HUES64 (cell line): ENCODE results near the gene SLC6A3.

Experiments used
- H3K27ac ChIP-seq: 2 replicates; pipeline ENCODE4 v1.7.0; 2013; ENCODE audit warnings: low read depth, low read length, inconsistent platforms
- H3K27me3 ChIP-seq: 2 replicates; pipeline ENCODE4 v1.6.1; 2013; ENCODE audit warnings: mild to moderate bottlenecking, low read length; ENCODE audit not compliant: insufficient read depth
- H3K36me3 ChIP-seq: 2 replicates; pipeline ENCODE4 v1.6.1; 2013; ENCODE audit warnings: mild to moderate bottlenecking, low read length; ENCODE audit not compliant: insufficient read depth
- H3K4me1 ChIP-seq: 2 replicates; pipeline ENCODE4 v1.6.1; 2013; ENCODE audit warnings: mild to moderate bottlenecking, low read length, moderate library complexity; ENCODE audit not compliant: insufficient read depth
- H3K4me3 ChIP-seq: 2 replicates; pipeline ENCODE4 v1.5.1; 2013; ENCODE audit warnings: mild to moderate bottlenecking, low read length, moderate library complexity
- H3K9ac ChIP-seq: 2 replicates; pipeline ENCODE4 v1.6.1; 2013; ENCODE audit warnings: mild to moderate bottlenecking, low read depth, low read length
- H3K9me3 ChIP-seq: 2 replicates; pipeline ENCODE4 v1.6.1; 2013; ENCODE audit warnings: low read depth, low read length; ENCODE audit not compliant: insufficient read depth
- WGBS: fragments of 150-250, 120-280 bp; methylation state at CpG from one replicate; pipeline ENCODE4 v1.1.7; 2013; ENCODE audit warnings: missing lambda C conversion rate; 5-methylcytosine and 5-hydroxymethylcytosine counted together

Gene SLC6A3

DNA sequence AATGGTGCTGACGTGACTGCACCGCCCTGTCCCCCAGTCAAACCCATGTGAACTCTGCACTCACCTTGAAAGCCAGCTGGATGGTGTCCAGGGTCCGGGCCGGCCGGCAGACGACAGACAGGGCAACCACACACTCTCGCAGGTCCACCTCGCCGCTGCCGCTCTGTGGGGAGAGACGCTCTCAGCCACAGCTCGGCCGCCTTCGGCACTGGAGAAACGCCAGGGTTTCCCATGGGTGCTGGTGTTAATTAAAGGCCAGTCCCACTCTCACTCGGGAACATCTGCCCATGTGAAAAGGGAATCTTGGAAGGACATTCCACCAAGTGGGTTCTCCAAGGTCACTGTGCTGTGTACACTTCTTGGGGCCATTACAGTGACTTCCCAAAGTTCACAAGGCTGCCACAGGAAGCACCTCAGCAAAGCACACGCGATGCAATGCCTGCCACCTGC is 25.5 kb upstream of the SLC6A3 start:
- H3K36me3 ChIP-seq, result peaks cover 91% of the 10 kb centered on the region
- no peak overlapping the region for H3K9ac ChIP-seq
- H3K27ac ChIP-seq, result no peak overlapping the region
- no peaks in the 10 kb centered on the region for H3K27me3 ChIP-seq
- 94% methylated on average over 18 of the region's 18 CpGs for WGBS
- H3K4me3 ChIP-seq, result no peak overlapping the region
- H3K9me3 ChIP-seq, result no peaks in the 10 kb centered on the region
- H3K4me1 ChIP-seq, result no peaks in the 10 kb centered on the region

DNA sequence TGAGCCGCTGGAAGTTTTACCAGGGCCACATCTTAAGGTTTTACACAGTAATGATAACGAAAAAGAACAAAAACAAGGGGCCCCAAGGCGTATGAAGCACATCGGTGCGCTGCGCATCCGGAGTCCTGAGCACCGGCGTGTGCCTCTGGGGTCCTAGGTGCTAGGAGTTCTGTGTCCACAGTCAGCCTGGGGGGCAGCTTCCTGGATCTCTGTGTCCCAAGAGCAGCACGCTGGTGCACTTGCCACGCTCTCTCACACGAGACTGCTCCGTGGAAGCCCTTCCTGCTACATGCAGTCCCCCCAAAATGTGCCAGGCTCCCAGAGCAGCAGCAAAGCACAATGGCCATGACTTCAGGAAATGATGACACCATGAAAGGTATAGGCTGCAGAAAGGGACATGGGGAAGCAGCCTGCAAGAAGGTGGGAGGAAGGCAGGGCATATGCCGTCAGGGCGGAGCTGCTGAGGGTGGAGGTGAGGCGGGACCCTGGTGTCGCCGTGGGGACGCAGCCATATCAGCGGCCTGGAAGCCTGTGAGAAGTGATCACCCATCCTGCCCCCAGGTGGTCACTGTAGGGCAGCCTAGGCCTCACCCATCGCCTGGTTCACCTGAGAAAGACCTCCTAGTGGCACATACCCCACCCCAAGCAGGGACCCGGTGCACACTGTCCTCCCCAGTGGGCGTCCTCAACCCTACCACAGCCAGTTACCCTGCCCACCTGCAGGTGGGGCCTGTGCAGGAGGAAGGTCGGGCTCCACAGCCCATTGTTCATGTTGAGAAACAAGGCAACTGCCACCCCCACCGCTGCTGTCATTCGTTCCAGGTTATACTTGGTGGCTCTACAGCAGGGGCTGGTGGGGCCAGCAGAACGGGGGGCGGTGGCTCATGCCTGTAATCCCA is 23.6 kb upstream of the SLC6A3 start:
- Histone ChIP-seq H3K4me3 (no peak overlapping the region), H3K27ac (no peak overlapping the region), H3K4me1 (no peaks in the 10 kb centered on the region), H3K9me3 (no peaks in the 10 kb centered on the region), H3K36me3 (peaks cover 91% of the 10 kb centered on the region), H3K27me3 (no peaks in the 10 kb centered on the region), H3K9ac (no peak overlapping the region)
- WGBS, result 93% methylated on average over 28 of the region's 28 CpGs

DNA sequence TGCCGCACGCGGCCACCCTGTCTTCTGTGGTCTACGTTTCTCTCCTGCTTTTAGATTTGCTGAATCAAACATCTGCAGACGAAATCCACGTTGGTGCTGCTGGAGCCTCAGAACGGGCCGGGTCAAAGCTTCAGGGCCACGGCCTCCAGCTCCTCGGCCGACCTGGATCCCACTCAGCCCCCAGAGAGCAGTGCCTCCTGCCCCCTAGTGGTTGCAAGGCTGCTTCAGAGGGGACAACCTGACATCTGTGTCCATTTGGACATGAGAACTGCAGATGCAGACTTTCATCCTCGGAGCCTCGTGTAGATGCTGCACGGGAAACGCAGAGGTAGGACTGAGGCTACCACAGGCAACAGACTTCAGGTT is 23.0 kb upstream of the SLC6A3 start:
- Histone ChIP-seq H3K9ac (no peak overlapping the region), H3K27me3 (no peaks in the 10 kb centered on the region), H3K36me3 (peaks cover 91% of the 10 kb centered on the region), H3K27ac (no peak overlapping the region), H3K4me3 (no peak overlapping the region), H3K4me1 (no peaks in the 10 kb centered on the region), H3K9me3 (no peaks in the 10 kb centered on the region)
- WGBS, result 91% methylated on average over 15 of the region's 15 CpGs

DNA sequence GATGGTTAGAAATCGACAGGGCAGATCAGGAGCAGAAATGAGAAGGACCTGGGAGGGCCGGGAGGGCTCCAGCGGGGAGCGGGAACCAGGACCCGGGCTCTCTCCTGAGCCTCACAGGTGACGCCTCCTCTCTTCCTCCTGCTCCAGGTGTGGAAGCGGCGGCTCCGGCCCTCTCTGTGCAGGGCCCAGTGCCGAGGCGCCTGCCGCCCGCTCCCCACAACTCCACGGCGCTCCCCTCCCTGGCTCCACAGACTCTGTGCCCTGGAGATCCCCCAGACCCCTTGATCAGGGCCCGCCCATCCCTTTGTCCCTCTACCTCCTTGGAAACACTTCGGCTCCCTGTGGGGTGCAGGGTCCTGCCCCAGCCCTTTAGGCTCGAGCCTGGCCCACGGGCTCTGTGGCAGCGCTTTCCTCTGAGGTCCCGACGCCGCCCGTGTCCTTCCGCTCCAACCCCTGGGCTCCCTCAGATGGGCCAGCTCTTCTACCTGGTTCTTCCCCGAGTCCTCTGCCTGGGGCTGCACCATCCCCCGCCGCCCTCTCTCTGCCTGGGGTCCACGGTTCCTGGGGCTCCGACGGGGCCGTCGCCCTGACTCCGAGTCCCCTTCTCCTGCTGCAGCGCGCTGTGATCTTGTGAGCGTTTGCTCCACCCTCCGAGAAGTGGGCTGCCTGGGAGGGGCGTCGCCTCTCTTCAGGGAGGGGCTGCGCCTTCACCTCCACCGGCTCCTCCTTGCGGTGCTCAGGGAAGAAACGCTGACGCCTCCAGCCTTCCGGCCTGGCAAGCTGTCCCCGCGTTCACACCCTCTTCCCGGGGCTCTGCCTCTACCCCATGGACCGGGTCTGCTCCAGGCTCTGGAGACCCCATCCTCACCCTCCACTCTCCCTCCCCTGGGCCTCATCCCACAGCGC is 22.4 kb upstream of the SLC6A3 start:
- no peaks in the 10 kb centered on the region for H3K4me1 ChIP-seq
- H3K27ac ChIP-seq, result no peak overlapping the region
- no peak overlapping the region for H3K9ac ChIP-seq
- H3K4me3 ChIP-seq, result no peak overlapping the region
- H3K9me3 ChIP-seq, result no peaks in the 10 kb centered on the region
- H3K27me3 ChIP-seq, result no peaks in the 10 kb centered on the region
- H3K36me3 ChIP-seq, result peaks cover 91% of the 10 kb centered on the region
- 93% methylated on average over 51 of the region's 51 CpGs for WGBS

DNA sequence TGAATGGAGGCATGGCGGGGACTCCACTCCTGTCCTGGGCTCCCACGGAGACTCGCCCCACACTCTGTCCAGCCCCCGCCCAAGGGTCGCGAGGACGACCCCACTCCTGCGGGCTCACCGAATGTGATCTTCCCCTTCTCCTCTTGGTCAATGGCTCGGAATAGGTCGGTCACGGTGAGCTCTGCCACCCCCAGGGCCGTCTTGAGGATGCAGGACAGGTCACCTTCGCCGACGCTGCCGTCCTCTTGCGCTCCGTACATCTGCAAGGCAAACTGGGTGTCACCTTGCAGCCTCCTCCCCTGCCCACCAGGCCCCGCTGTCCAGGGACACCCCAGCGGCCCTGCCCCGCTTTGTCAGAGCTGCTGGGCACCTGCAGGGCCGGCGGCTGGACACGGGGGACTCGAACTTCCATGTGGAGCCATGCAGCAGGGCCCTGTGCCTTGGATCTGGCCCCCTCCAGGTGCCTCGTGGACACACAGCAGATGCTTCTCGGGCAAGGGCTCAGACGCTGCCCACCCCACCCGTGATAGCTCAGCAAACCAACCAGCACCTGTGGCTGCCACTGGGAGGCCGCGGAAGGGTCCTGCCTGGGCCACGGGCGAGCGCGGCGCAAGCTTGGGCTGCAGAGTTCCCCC is 21.5 kb upstream of the SLC6A3 start:
- Histone ChIP-seq H3K27ac (no peak overlapping the region), H3K9ac (no peak overlapping the region), H3K4me1 (no peaks in the 10 kb centered on the region), H3K9me3 (no peaks in the 10 kb centered on the region), H3K27me3 (no peaks in the 10 kb centered on the region), H3K36me3 (peaks cover 91% of the 10 kb centered on the region), H3K4me3 (no peak overlapping the region)
- WGBS, result 94% methylated on average over 37 of the region's 37 CpGs

DNA sequence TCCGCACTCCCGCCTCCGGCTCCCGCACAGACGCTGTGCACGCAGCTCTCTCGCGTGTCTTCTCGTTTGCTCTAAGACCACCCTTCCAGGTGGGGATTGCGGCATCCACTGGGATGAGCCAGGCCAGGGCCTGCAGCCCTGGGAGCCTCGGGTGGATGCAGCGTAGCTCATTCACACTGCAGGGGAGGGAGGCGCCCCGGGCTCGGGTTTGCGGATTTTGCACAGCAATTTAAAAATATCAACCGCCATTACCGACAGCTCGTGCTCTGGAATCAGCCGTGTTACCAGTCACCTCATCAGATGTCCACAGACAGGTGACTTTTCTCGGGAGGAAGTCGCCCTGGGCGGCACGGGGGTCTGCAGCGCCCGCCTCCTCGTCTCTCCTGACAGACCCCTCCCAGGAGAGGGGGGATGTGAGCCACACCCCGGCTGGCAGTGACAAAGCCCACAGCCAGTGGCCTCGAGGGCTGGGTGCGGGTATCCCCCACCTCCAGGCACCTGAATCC is 20.8 kb upstream of the SLC6A3 start:
- Histone ChIP-seq H3K4me3 (no peak overlapping the region), H3K27ac (no peak overlapping the region), H3K9me3 (no peaks in the 10 kb centered on the region), H3K9ac (no peak overlapping the region), H3K36me3 (peaks cover 92% of the 10 kb centered on the region), H3K27me3 (no peaks in the 10 kb centered on the region), H3K4me1 (no peaks in the 10 kb centered on the region)
- WGBS, result 96% methylated on average over 30 of the region's 30 CpGs

DNA sequence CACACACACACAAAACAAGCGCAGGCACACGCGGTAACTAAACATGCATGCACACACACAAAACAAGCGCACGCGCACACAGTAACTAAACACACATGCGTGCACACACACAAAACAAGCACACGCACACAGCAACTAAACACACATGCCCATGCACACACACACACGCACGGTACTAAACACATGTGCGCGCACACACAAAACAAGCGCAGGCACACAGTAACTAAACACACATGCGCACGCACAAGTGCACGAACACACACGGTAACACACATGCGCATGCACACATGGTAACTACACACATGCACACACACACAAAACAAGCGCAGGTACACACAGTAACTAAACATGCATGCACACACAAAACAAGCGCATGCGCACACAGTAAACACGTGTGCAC is 19.9 kb upstream of the SLC6A3 start:
- Histone ChIP-seq H3K36me3 (peaks cover 92% of the 10 kb centered on the region), H3K4me1 (no peaks in the 10 kb centered on the region), H3K27ac (no peak overlapping the region), H3K27me3 (no peaks in the 10 kb centered on the region), H3K4me3 (no peak overlapping the region), H3K9me3 (no peaks in the 10 kb centered on the region), H3K9ac (no peak overlapping the region)
- WGBS, result 97% methylated on average over 22 of the region's 22 CpGs

DNA sequence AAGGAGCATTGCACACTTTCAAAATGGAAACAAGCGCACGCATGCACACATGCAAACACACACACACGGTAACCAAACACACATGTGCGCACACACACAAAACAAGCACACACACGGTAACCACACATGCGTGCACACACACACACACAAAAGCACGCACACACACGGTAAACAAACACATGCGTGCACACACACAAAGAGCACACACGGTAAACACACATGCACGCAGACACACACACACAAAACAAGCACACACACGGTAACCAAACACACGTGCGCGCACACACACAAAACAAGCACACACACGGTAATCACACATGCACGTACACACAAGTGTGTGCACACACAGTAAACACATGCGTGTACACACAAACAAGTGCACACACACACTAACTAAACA is 19.3 kb upstream of the SLC6A3 start:
- no peaks in the 10 kb centered on the region for H3K4me1 ChIP-seq
- no peak overlapping the region for H3K9ac ChIP-seq
- peaks cover 5% of the 10 kb centered on the region; the same call in 1 of the 2 replicates for H3K9me3 ChIP-seq
- no peaks in the 10 kb centered on the region for H3K27me3 ChIP-seq
- H3K4me3 ChIP-seq, result no peak overlapping the region
- WGBS, result 89% methylated on average over 18 of the region's 18 CpGs
- peaks cover 94% of the 10 kb centered on the region for H3K36me3 ChIP-seq
- H3K27ac ChIP-seq, result no peak overlapping the region

DNA sequence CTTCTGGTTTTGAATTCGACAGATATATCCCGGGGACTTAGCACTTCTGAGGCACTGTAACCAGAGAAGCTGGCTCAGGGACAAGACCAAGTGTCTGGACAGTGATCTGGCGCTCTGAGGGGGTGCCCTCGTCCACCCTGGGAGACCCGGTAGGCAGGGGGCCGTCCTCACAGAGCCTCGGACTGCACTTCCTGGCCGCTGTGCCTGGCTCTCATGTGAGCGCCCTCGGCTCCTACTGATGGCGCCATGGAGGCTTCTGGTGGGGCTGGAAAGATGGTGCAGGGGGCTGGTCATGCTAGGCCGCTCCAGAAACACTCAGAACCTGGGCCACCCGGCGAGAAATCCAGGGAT is 18.8 kb upstream of the SLC6A3 start:
- 94% methylated on average over 14 of the region's 14 CpGs for WGBS
- H3K4me1 ChIP-seq, result no peaks in the 10 kb centered on the region
- no peak overlapping the region for H3K4me3 ChIP-seq
- H3K27me3 ChIP-seq, result no peaks in the 10 kb centered on the region
- peaks cover 98% of the 10 kb centered on the region for H3K36me3 ChIP-seq
- H3K9me3 ChIP-seq, result peaks cover 8% of the 10 kb centered on the region; the same call in 1 of the 2 replicates
- no peak overlapping the region for H3K27ac ChIP-seq
- no peak overlapping the region for H3K9ac ChIP-seq

DNA sequence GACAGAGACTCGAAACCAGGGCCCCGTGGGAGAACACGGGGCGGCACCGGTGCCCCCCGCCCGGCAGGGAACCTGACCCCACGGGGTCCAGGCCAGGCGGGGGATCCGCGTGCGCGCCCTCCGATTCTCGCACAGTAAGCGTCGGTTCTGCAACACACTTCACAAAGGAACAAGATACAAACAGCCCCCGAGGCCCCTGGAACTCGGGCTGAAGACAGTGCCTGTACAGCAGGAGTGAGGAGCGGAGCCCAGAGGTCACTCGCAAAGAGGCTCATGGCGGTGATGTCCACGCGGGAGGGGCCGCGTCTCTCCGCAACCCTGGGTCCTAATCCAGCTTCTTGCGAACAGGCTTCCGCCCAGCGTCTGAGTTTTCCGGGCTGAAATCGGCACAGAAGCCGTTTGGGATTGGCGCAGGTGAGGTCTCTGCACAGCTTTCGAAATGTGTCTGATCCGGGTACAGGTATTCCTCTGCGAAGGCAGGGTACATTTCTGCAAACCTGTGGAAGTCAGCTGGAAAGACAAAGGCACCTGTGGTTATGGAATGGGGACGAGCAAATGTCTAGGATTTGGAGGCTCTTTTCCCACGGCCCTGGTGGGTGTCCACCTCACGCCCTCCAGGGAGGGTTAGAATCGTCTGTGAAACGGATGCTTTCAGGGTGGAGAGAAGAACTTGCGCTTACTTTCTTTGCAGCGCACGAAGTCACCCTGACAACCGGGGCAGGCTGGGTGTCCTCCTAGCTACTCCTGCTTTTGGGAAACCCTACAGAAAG is 18.3 kb upstream of the SLC6A3 start:
- Histone ChIP-seq H3K4me1 (no peaks in the 10 kb centered on the region), H3K36me3 (peaks cover 95% of the 10 kb centered on the region)
- 97% methylated on average over 46 of the region's 46 CpGs for WGBS

More for the DNA sequence above, 18.3 kb upstream of the SLC6A3 start:
- H3K9me3 ChIP-seq, result peaks cover 10% of the 10 kb centered on the region
- H3K9ac ChIP-seq, result no peak overlapping the region
- no peaks in the 10 kb centered on the region for H3K27me3 ChIP-seq
- H3K27ac ChIP-seq, result no peak overlapping the region
- no peak overlapping the region for H3K4me3 ChIP-seq
